T-cell (primary cell): Measurements from ENCODE around the gene CDH13. TPM values are rescaled to one million over a fixed set of nuclear protein-coding genes. Genes with fewer than 3 reads are reported as not detected.

ENCODE experiments used
- ATAC-seq, 4 experiments: fragments of 200-7000 bp in 3 of 4; fragments of 150-1000 bp in 1 of 4; cut with Tn5 transposase; replicated peaks in 1 of 4; 1 replicate in 3 of 4; 2 replicates in 1 of 4; pipeline ENCODE4 v1.10.0; 2021; ENCODE audit warnings: moderate library complexity in 3 of 4, mild to moderate bottlenecking in 2 of 4, moderate number of reproducible peaks in 1 of 4
- CTCF ChIA-PET, 2 donors: fragments of 300-600 bp; sonication (Branson Sonifier 250); formaldehyde crosslinking; loops; one replicate each; lab custom pipeline; 2022; ENCODE audit warnings: antibody characterized with exemption in 2 of 2; lab: Charles Lee
- POLR2A ChIA-PET, 2 donors: fragments of 300-600 bp; sonication (Branson Sonifier 250); formaldehyde crosslinking; loops; one replicate each; lab custom pipeline; 2022; ENCODE audit warnings: antibody characterized with exemption in 2 of 2; lab: Charles Lee
- DNase-seq, 35 experiments: peaks; one replicate each; pipeline versions ENCODE4 v3.0.0 to v3.0.0-alpha.2; 2013 to 2023
- H3K27ac ChIP-seq: one replicate; pipeline ENCODE4 v1.5.1; 2013; ENCODE audit warnings: low read length
- H3K27me3 ChIP-seq, 2 experiments: replicated peaks in 1 of 2; 1 replicate in 1 of 2; 2 replicates in 1 of 2; pipeline versions ENCODE4 v1.6.1 to v1.7.0; 2013; ENCODE audit warnings: low read length in 1 of 2, mixed read lengths in 1 of 2; ENCODE audit not compliant: control insufficient read depth in 2 of 2, insufficient read depth in 2 of 2; ENCODE audit errors: extremely low read depth in 1 of 2
- H3K36me3 ChIP-seq, 2 donors: 1 replicate in 1 of 2; 2 replicates in 1 of 2; pipeline versions ENCODE4 v1.6.1 to v1.7.0; 2013; ENCODE audit warnings: low read length in 1 of 2; ENCODE audit not compliant: control insufficient read depth in 2 of 2, insufficient read depth in 1 of 2; ENCODE audit errors: extremely low read depth in 1 of 2
- H3K4me1 ChIP-seq, 2 experiments: 1 replicate in 1 of 2; 2 replicates in 1 of 2; pipeline versions ENCODE4 v1.6.1 to v1.7.0; 2013; ENCODE audit warnings: low read length in 2 of 2, mixed read lengths in 1 of 2; ENCODE audit not compliant: insufficient read depth in 2 of 2, control insufficient read depth in 1 of 2; ENCODE audit errors: extremely low read depth in 1 of 2
- H3K4me3 ChIP-seq, 2 donors: 1 replicate in 1 of 2; 2 replicates in 1 of 2; pipeline versions ENCODE4 v1.5.1 to v1.7.0; 2013; ENCODE audit warnings: mild to moderate bottlenecking in 2 of 2, low read length in 1 of 2, moderate library complexity in 1 of 2; ENCODE audit not compliant: control insufficient read depth in 1 of 2; ENCODE audit errors: extremely low read depth in 1 of 2
- H3K9me3 ChIP-seq: 2 replicates; pipeline ENCODE4 v1.7.0; 2013
- H3K27ac Mint-ChIP-seq, 2 donors: one replicate each; pipeline ENCODE4 v1.8.0; 2020 to 2021; ENCODE audit warnings: mild to moderate bottlenecking in 2 of 2, mixed read lengths in 2 of 2
- H3K27me3 Mint-ChIP-seq, 2 donors: one replicate each; pipeline ENCODE4 v1.8.0; 2021 to 2022; ENCODE audit warnings: mixed read lengths in 2 of 2
- H3K36me3 Mint-ChIP-seq: one replicate; pipeline ENCODE4 v1.8.0; 2021; ENCODE audit warnings: mixed read lengths
- H3K4me1 Mint-ChIP-seq, 3 donors: one replicate each; pipeline ENCODE4 v1.8.0; 2020 to 2022; ENCODE audit warnings: mixed read lengths in 3 of 3, mild to moderate bottlenecking in 1 of 3
- H3K4me3 Mint-ChIP-seq, 3 donors: one replicate each; pipeline ENCODE4 v1.8.0; 2020 to 2022; ENCODE audit warnings: mild to moderate bottlenecking in 3 of 3, mixed read lengths in 3 of 3, moderate library complexity in 3 of 3
- H3K9me3 Mint-ChIP-seq, 3 donors: one replicate each; pipeline ENCODE4 v1.8.0; 2020 to 2022; ENCODE audit warnings: mixed read lengths in 3 of 3
- WGBS: methylation state at CpG from one replicate; pipeline ENCODE4 v1.1.5; 2013; ENCODE audit warnings: missing lambda C conversion rate; ENCODE audit not compliant: insufficient coverage; 5-methylcytosine and 5-hydroxymethylcytosine counted together
- total RNA-seq, 35 experiments: library from RNA in 6 of 35; stranded (reverse) in 6 of 35; fragments of 120-200 nt in 1 of 35; gene quantifications; one replicate each; pipeline versions ENCODE4 v1.2.1 to v1.2.4 and lab custom pipeline; 2013 to 2026

CDH13 gene
- total RNA-seq, 5 donors from 2014 or later (not counting 1 experiment from before 2014, with no cell fraction given), result not detected

DNA sequence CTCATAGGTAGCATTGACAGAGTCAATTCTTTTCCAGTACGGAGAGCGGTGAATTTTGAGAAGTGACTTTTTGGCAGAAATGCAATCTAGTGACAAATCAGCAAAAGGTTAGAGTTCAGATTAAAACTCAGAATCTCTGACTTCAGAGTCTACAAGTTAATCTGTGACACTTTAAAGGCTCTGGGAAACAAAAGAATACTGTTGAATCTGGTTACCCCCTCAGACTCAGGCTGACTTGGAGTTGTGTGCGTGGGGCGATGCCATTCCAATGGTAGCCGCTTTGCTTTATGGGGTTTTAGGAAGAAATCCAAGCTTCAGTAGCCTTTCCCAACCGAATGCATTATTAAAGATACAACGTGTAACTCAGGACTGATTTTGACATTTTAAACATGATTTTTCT, 118.2 kb downstream of the CDH13 start:
- H3K9me3 ChIP-seq, result no peaks in the 10 kb centered on the region
- no peaks in the 10 kb centered on the region for H3K9me3 Mint-ChIP-seq
- peaks cover 0 to 2% of the 10 kb centered on the region in 2 experiments for H3K27me3 ChIP-seq
- POLR2A ChIA-PET, result no interaction called here
- no peak overlapping the region for H3K27ac Mint-ChIP-seq
- H3K4me1 ChIP-seq, result no peaks in the 10 kb centered on the region
- H3K36me3 ChIP-seq, result no peaks in the 10 kb centered on the region
- no peak overlapping the region for H3K27ac ChIP-seq
- H3K4me3 Mint-ChIP-seq, result no peak overlapping the region
- CTCF ChIA-PET, result no interaction called here
- no peak for DNase-seq
- no peak overlapping the region for H3K4me3 ChIP-seq
- no peaks in the 10 kb centered on the region for H3K36me3 Mint-ChIP-seq
- H3K27me3 Mint-ChIP-seq, result peaks cover 4 to 31% of the 10 kb centered on the region in 2 donors
- no peak for ATAC-seq
- 100% methylated on average over 2 of the region's 7 CpGs for WGBS
- no peaks in the 10 kb centered on the region for H3K4me1 Mint-ChIP-seq

GRCh38 chr16:82748026-82748425, 121.3 kb downstream of the CDH13 start:
- Histone ChIP-seq H3K27me3 (peaks cover 0 to 5% of the 10 kb centered on the region in 2 experiments), H3K36me3 (no peaks in the 10 kb centered on the region), H3K4me1 (no peaks in the 10 kb centered on the region), H3K9me3 (no peaks in the 10 kb centered on the region), H3K27ac (no peak overlapping the region), H3K4me3 (no peak overlapping the region)
- Mint-ChIP-seq H3K27me3 (peaks cover 8 to 17% of the 10 kb centered on the region in 2 donors), H3K27ac (no peak overlapping the region), H3K36me3 (no peaks in the 10 kb centered on the region), H3K4me3 (no peak overlapping the region), H3K9me3 (no peaks in the 10 kb centered on the region), H3K4me1 (no peaks in the 10 kb centered on the region)
- POLR2A ChIA-PET, result no interaction called here
- DNase-seq, result peak in 1 of 35 experiments; percentile 3
- 40% methylated on average over 5 of the region's 5 CpGs for WGBS
- CTCF ChIA-PET, result no interaction called here
- no peak for ATAC-seq

DNA sequence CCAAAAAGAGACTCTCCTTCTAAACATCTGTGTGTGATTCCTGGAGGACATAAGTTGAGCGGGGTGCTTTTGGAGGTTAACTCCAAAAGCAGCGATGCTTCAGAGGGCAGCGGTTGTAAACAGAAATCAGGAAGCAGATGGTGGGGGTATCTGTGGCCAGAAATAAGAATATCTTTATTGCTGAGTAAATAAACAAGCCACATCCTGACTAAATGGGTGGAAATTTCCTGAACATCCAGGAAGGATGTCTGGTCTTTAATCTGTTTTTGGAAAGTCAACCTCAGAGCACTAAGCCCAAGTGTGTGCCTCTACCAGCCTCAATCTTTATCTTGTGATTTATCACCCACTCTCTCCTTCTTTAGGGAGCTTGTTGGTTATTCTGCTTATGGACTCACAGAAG, 123.3 kb downstream of the CDH13 start:
- Mint-ChIP-seq H3K36me3 (no peaks in the 10 kb centered on the region), H3K9me3 (no peaks in the 10 kb centered on the region), H3K27me3 (peaks cover 8 to 9% of the 10 kb centered on the region in 2 donors), H3K27ac (no peak overlapping the region), H3K4me3 (no peak overlapping the region), H3K4me1 (no peaks in the 10 kb centered on the region)
- Histone ChIP-seq H3K27me3 (peaks cover 0 to 5% of the 10 kb centered on the region in 2 experiments), H3K27ac (no peak overlapping the region), H3K9me3 (no peaks in the 10 kb centered on the region), H3K4me3 (no peak overlapping the region), H3K4me1 (no peaks in the 10 kb centered on the region), H3K36me3 (no peaks in the 10 kb centered on the region)
- no CpG with 5 or more reads among the region's 3 CpGs for WGBS
- ChIA-PET CTCF (interaction anchor here in 1 of 2 donors (0.7 kb wide), 1 partner anchor 94 kb away, joined by 5 read pairs; no protein-coding TSS in a partner anchor), POLR2A (no interaction called here)
- ATAC-seq (no peak), DNase-seq (no peak)

- Mint-ChIP-seq H3K9me3 (no peaks in the 10 kb centered on the region), H3K4me1 (no peaks in the 10 kb centered on the region), H3K4me3 (no peak overlapping the region), H3K27ac (no peak overlapping the region), H3K36me3 (no peaks in the 10 kb centered on the region), H3K27me3 (peaks cover 8 to 9% of the 10 kb centered on the region in 2 donors)
- Histone ChIP-seq H3K4me3 (no peak overlapping the region), H3K36me3 (no peaks in the 10 kb centered on the region), H3K4me1 (no peaks in the 10 kb centered on the region), H3K9me3 (no peaks in the 10 kb centered on the region), H3K27me3 (peaks cover 0 to 5% of the 10 kb centered on the region in 2 experiments), H3K27ac (no peak overlapping the region)
- ChIA-PET POLR2A (no interaction called here), CTCF (interaction anchor here (0.7 to 1.0 kb wide), 2 partner anchors 10 to 95 kb away, joined by 4 to 5 read pairs; no protein-coding TSS in a partner anchor)
- no CpG with 5 or more reads among the region's 2 CpGs for WGBS
- DNase-seq (no peak), ATAC-seq (no peak)
Measured at GRCh38 chr16:82751020-82751419, 124.3 kb downstream of the CDH13 start.

DNA sequence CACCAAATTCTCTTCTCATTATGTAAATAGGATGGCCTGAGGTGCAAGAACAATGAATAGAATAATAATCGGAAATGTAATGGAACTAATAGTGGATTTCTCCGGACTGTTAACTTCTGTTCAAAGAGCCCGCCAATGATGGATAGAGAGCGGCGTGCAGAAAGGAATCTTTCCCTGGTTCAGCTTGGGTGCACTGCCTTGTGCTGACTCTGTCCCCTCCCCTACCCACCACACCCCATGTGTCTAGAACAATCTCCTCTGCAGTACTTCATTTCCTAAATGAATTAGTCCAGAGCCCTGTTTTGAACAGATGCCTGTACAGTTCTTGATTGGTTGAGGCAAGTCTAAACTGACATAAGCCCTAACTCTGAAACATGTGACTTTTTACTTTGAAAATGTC, 125.4 kb downstream of the CDH13 start:
- H3K27me3 Mint-ChIP-seq, result peaks cover 8 to 9% of the 10 kb centered on the region in 2 donors
- no peaks in the 10 kb centered on the region for H3K36me3 ChIP-seq
- no peak overlapping the region for H3K27ac Mint-ChIP-seq
- H3K27ac ChIP-seq, result no peak overlapping the region
- WGBS, result 100% methylated on average over 1 of the region's 5 CpGs
- H3K4me1 ChIP-seq, result no peaks in the 10 kb centered on the region
- no peak for ATAC-seq
- no peak overlapping the region for H3K4me3 ChIP-seq
- H3K4me1 Mint-ChIP-seq, result no peaks in the 10 kb centered on the region
- POLR2A ChIA-PET, result no interaction called here
- H3K36me3 Mint-ChIP-seq, result no peaks in the 10 kb centered on the region
- CTCF ChIA-PET, result interaction anchor here in 1 of 2 donors (1.0 kb wide), 1 partner anchor 11 kb away, joined by 4 read pairs; no protein-coding TSS in a partner anchor
- peaks cover 0 to 5% of the 10 kb centered on the region in 2 experiments for H3K27me3 ChIP-seq
- no peak overlapping the region for H3K4me3 Mint-ChIP-seq
- H3K9me3 Mint-ChIP-seq, result no peaks in the 10 kb centered on the region
- no peaks in the 10 kb centered on the region for H3K9me3 ChIP-seq
- no peak for DNase-seq

GRCh38 chr16:82753821-82754220, 127.1 kb downstream of the CDH13 start:
- Histone ChIP-seq H3K9me3 (no peaks in the 10 kb centered on the region), H3K4me3 (no peak overlapping the region), H3K27me3 (peaks cover 0 to 5% of the 10 kb centered on the region in 2 experiments), H3K27ac (no peak overlapping the region), H3K4me1 (no peaks in the 10 kb centered on the region), H3K36me3 (no peaks in the 10 kb centered on the region)
- Mint-ChIP-seq H3K4me3 (no peak overlapping the region), H3K27ac (no peak overlapping the region), H3K9me3 (no peaks in the 10 kb centered on the region), H3K4me1 (no peaks in the 10 kb centered on the region), H3K27me3 (peaks cover 6 to 7% of the 10 kb centered on the region in 2 donors), H3K36me3 (no peaks in the 10 kb centered on the region)
- DNase-seq (no peak), ATAC-seq (no peak)
- ChIA-PET CTCF (no interaction called here), POLR2A (no interaction called here)
- WGBS, result 100% methylated on average over 2 of the region's 4 CpGs
